WERI-Rb-1 (cell line): ENCODE results near the gene MACROD1.

Experiments used
- DNase-seq: peaks from one replicate; pipeline ENCODE4 v3.0.0-alpha.2; 2020
- H3K27ac ChIP-seq: fragments of 250-450 bp; sonication (Bioruptor Pico); 2 replicates; pipeline ENCODE4 v1.5.1; 2020; ENCODE audit warnings: mild to moderate bottlenecking, moderate library complexity
- H3K27me3 ChIP-seq: fragments of 250-450 bp; sonication (Bioruptor Pico); 2 replicates; pipeline ENCODE4 v1.5.1; 2021; ENCODE audit warnings: mild to moderate bottlenecking, low read depth, moderate library complexity; ENCODE audit not compliant: insufficient read depth, severe bottlenecking
- H3K36me3 ChIP-seq: fragments of 250-450 bp; sonication (Bioruptor Pico); 2 replicates; pipeline ENCODE4 v1.5.1; 2020; ENCODE audit warnings: mild to moderate bottlenecking, moderate library complexity
- H3K4me3 ChIP-seq: 2 replicates; pipeline ENCODE4 v1.5.1; 2011; ENCODE audit warnings: low read depth, mild to moderate bottlenecking, control low read depth, low read length
- H3K9me3 ChIP-seq: fragments of 250-450 bp; sonication (Bioruptor Pico); 2 replicates; pipeline ENCODE4 v1.5.1; 2021; ENCODE audit warnings: mild to moderate bottlenecking, moderate library complexity; ENCODE audit not compliant: severe bottlenecking
- CTCF ChIP-seq: IDR thresholded peaks from 2 replicates; pipeline ENCODE4 v1.5.1; 2011; ENCODE audit warnings: low read depth, mild to moderate bottlenecking, control low read depth, inconsistent platforms, low read length

The MACROD1 gene

GRCh38 chr11:64204080-64204440, 38.1 kb upstream of the MACROD1 start:
- TF ChIP-seq CTCF: no peak
- no peaks in the 10 kb centered on the region for H3K27me3 ChIP-seq
- no peaks in the 10 kb centered on the region for H3K9me3 ChIP-seq
- no peak overlapping the region for H3K4me3 ChIP-seq
- DNase-seq: no peak
- H3K36me3 ChIP-seq: peaks cover 84% of the 10 kb centered on the region
- H3K27ac ChIP-seq: no peak overlapping the region

GRCh38 chr11:64203421-64204079, 37.6 kb upstream of the MACROD1 start:
- no peak for TF ChIP-seq CTCF
- no peak for DNase-seq
- Histone ChIP-seq H3K9me3 (no peaks in the 10 kb centered on the region), H3K4me3 (no peak overlapping the region), H3K36me3 (peaks cover 88% of the 10 kb centered on the region), H3K27ac (no peak overlapping the region), H3K27me3 (no peaks in the 10 kb centered on the region)

GRCh38 chr11:64202992-64203391, 37.1 kb upstream of the MACROD1 start:
- H3K27ac ChIP-seq: no peak overlapping the region
- TF ChIP-seq CTCF: no peak
- no peak for DNase-seq
- H3K9me3 ChIP-seq: no peaks in the 10 kb centered on the region
- H3K27me3 ChIP-seq: no peaks in the 10 kb centered on the region
- H3K4me3 ChIP-seq: no peak overlapping the region
- H3K36me3 ChIP-seq: peaks cover 93% of the 10 kb centered on the region

GRCh38 chr11:64201543-64201942, 35.6 kb upstream of the MACROD1 start:
- Histone ChIP-seq H3K9me3 (no peaks in the 10 kb centered on the region), H3K4me3 (no peak overlapping the region), H3K27me3 (no peaks in the 10 kb centered on the region), H3K36me3 (peaks cover 95% of the 10 kb centered on the region), H3K27ac (no peak overlapping the region)
- DNase-seq: no peak
- TF ChIP-seq CTCF: no peak

GRCh38 chr11:64198511-64198910, 32.6 kb upstream of the MACROD1 start:
- Histone ChIP-seq H3K27me3 (no peaks in the 10 kb centered on the region), H3K4me3 (no peak overlapping the region), H3K36me3 (peaks cover 95% of the 10 kb centered on the region), H3K9me3 (no peaks in the 10 kb centered on the region), H3K27ac (no peak overlapping the region)
- DNase-seq: no peak
- TF ChIP-seq CTCF: no peak

GRCh38 chr11:64196626-64197025, 30.7 kb upstream of the MACROD1 start:
- Histone ChIP-seq H3K27me3 (no peaks in the 10 kb centered on the region), H3K4me3 (no peak overlapping the region), H3K36me3 (peaks cover 96% of the 10 kb centered on the region), H3K9me3 (no peaks in the 10 kb centered on the region), H3K27ac (no peak overlapping the region)
- TF ChIP-seq CTCF: no peak
- no peak for DNase-seq
